Epithelial cell of proximal tubule (primary cell): Measurements from ENCODE around the gene STAMBPL1. TPM values are rescaled to one million over a fixed set of nuclear protein-coding genes. Genes with fewer than 3 reads are reported as not detected.
A peak's percentile ranks its signal among the peaks of the same experiment; 100 is the strongest.

Source experiments
- DNase-seq: peaks from one replicate; pipeline ENCODE4 v3.0.0-alpha.2; 2011; ENCODE audit warnings: low read depth
- H3K4me3 ChIP-seq: 2 replicates; pipeline ENCODE4 v1.5.1; 2011; ENCODE audit warnings: low read depth, mild to moderate bottlenecking, low read length
- total RNA-seq: library from RNA; depleted of rRNA; stranded (reverse); fragments of >200 nt; gene quantifications from 2 replicates; pipeline ENCODE4 v1.2.3, GENCODE V29; 2015
- TF ChIP-seq, protein P1 (sequence below): conservative IDR thresholded peaks from 2 replicates; pipeline ENCODE4 v1.5.1; 2012; ENCODE audit warnings: low read depth, mild to moderate bottlenecking, low read length

The STAMBPL1 gene
- total RNA-seq, 1 donor from 2014 or later: 9.9 TPM

DNA sequence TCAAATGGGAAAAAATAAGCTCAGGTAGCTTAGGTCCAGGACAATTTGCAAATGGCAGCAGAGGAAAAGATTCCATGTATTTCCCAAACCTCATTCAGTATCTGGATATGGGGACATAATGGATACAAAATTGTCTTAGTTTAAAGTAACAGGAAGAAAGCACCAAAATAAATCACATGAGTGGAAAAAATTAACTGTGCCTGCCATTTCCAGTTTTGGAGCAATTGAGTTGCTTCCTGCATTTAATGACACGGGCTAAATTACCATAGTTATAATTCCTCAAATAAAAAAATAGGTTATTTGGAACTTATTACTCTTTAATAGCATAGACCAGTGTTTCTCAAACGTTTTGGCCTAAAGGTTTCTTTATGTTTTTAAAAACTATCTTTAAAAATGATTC lies 6.3 kb upstream of the STAMBPL1 start:
- no peak for DNase-seq
- H3K4me3 ChIP-seq: no peak overlapping the region
- TF ChIP-seq, protein P1, sequence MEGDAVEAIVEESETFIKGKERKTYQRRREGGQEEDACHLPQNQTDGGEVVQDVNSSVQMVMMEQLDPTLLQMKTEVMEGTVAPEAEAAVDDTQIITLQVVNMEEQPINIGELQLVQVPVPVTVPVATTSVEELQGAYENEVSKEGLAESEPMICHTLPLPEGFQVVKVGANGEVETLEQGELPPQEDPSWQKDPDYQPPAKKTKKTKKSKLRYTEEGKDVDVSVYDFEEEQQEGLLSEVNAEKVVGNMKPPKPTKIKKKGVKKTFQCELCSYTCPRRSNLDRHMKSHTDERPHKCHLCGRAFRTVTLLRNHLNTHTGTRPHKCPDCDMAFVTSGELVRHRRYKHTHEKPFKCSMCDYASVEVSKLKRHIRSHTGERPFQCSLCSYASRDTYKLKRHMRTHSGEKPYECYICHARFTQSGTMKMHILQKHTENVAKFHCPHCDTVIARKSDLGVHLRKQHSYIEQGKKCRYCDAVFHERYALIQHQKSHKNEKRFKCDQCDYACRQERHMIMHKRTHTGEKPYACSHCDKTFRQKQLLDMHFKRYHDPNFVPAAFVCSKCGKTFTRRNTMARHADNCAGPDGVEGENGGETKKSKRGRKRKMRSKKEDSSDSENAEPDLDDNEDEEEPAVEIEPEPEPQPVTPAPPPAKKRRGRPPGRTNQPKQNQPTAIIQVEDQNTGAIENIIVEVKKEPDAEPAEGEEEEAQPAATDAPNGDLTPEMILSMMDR: no peak

DNA sequence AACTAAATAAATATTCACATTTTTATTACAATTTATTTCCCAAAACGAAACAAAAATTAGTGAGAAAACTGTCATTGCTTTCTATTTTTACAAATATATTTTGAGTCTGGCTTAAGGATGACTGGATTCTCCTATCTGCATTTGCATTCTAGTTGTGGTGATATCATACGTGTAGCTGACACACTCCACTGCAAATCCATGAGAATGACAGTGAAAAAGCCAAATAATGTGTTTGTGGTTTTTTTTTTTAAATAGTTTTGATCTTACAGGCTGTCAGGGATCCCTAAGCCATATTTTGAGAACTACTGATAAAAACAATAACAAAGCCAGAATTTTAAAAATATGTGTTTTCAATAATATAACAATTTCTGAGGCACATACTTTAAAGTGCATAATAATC lies 5.8 kb upstream of the STAMBPL1 start:
- DNase-seq: no peak
- TF ChIP-seq, protein P1: no peak

DNA sequence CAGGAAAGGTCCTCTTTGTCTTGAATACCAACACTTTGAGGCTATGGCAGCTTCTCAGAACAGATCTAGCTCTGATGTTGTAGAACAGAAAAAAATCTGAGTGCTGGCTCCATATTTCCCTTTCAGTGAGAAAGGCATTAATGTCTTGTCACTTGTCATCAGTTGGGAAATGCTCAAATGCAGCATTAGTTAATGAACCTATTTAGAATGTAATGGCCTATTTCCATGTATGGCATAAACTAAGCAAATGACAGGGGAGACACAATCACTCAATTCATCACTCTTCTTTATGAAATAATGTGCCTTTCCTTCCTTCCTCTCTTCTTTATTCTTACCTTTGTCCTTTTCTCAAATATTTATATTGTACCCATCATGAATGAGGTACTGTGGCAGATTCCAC lies 5.0 kb upstream of the STAMBPL1 start:
- no peak for DNase-seq
- H3K4me3 ChIP-seq: no peak overlapping the region
- TF ChIP-seq, protein P1: no peak

More for the DNA sequence above, 5.8 kb upstream of the STAMBPL1 start:
- H3K4me3 ChIP-seq: no peak overlapping the region

DNA sequence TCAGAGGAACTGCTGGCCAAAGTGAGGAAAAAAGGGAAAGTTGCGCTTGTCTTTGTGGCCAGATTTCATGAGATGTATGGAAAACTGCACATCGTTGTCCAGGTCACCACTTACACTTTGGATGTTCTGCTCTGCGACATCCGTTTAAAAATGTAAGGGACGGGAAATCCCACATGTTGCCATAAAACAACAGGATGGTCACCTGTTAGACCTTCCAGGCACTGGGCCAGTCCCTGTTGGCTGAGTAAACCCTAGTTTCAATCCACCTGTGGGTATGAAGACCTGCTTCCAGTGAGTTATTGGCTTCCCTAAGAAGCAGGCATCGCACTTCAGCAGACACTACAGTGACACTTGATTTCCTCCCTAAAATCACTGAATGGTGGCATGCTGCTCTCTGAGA lies 2.7 kb upstream of the STAMBPL1 start:
- DNase-seq: no peak
- no peak overlapping the region for H3K4me3 ChIP-seq
- TF ChIP-seq, protein P1: no peak

DNA sequence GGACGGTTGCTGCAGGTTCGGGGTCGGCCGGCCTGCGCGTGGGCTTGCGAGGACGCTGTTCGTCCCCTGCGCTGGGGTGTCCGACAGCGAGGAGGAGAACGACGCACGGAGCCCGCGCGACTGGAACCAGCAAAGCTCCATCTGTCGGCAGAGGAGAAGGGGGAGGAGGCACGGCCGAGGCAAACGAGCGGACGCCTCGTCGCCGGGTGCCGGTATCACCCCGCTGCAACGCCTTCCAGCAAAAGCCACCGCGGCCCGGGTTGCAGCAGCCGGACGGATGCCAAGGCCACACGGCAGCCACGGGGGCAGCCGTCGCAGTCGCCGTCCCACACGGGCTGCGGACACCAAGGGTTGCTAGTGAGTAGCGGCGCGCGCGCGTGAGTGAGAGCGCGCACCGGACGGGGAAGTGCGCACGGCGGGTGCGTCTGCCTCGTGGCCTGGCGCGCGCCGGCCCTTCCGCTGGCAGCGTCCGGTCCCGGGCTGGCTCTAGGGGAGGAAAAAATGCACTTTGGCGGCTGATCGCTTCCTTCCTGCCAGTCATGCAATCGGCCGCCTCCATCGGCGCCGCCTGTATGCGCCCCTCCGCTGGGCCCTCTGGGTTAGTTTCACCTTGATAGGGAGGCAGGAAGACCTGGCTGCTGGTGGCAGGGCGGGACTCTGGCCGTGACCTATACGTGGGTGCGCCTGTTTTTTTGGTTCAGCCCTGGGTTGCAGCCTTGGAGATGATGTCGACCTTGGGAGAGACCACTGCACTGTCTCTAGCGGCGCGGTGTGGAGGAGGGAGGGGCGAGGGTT lies 434 bp downstream of the STAMBPL1 start:
- no peak for DNase-seq
- TF ChIP-seq, protein P1: peak; percentile 22
- H3K4me3 ChIP-seq: peak overlapping the region; percentile 86

DNA sequence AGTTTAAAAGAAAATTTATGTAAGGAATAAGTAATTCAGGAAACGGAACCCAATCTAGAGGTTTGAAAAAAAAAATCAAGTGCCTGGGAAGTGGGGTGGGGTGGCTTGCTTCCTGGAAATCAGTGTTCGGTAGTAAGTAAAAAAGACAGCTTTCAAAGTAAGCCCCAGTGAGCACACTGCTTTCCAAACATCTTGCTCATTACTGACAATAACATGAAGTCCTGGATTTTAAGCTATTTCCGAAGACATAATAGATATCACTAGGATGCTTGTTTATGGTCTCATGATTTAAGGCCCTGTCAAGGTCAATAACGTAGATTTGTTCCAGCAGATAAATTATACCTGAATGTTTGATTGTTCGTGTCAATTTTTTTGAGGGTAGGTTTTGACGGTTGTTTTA lies 1.3 kb downstream of the STAMBPL1 start:
- peak overlapping the region; percentile 86 for H3K4me3 ChIP-seq
- TF ChIP-seq, protein P1: no peak
- DNase-seq: no peak
